ENCODE data around the gene AMFR.

AMFR gene

GRCh38 chr16:56362057-56362655 is 63.2 kb downstream of the AMFR start:
- DNase-seq = no peak

DNA sequence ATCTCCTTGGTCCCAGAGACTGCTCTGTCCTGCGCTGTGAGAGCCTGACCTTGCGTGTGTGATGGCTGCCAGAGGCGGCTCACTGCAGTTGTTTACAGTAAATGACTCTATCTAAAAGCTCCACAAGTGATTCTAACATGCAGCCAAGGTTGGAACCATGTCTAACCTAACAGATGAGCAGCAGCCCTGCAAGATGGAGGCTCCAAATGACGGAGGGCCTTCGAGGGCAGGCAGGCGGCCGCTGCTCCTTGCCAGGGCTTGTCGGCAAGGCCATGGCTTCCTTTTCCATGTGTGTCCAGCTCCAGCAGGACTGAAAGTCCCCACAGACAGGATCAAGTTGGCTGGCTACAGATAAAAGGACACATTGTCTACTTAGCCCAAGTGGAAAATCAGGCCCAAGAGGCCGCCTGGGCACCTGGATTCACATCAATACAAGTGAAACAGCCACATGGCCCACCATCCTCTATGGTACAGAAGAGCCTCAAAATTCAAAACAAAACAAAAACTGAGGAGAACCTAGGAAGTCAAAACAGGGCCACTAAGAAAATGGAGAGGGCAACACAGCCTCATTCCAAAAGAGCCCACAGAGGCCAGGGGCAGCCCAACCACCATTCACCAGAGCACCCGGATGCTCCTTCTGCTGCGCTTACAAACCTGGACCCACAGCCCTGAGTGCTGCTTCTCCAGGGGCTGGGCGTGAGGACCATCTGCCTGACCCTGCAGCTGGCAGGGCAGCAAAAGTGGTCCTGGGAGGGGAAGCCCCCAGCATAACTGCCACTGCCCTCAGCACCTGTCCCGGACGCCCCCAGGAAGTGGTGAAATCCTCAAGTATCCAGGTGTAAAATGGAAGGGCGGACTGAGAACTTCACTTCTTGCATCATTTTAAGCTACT is 65.0 kb downstream of the AMFR start:
- no peak for DNase-seq

DNA sequence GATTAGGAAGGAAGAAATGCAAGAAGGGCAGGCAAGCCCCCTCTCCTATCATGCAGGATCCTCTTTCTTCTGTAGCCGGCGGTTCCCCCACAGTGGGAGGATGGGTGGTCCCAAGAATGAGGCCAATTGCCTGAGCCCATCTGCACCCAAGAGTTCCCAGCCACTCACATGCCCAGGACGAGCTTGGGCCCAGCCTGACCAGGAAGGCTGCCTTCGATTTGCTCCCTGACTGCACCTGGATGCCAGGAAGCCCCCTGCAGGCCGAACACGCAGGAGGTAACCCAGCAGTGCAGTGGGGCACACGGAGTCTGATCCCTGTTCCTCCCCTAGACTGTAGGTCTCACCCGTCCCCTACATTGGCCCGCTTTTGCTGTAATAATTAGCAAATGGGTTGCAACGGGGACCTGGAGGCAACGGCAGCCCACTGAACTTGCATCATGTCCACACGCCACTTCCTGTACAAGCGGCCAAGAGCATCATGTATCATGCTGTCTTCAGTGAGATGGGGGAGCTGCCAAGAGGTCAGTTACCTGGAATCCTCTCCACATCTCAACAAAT is 67.5 kb downstream of the AMFR start:
- no peak for DNase-seq

GRCh38 chr16:56357241-56357764 is 68.0 kb downstream of the AMFR start:
- no peak for DNase-seq

DNA sequence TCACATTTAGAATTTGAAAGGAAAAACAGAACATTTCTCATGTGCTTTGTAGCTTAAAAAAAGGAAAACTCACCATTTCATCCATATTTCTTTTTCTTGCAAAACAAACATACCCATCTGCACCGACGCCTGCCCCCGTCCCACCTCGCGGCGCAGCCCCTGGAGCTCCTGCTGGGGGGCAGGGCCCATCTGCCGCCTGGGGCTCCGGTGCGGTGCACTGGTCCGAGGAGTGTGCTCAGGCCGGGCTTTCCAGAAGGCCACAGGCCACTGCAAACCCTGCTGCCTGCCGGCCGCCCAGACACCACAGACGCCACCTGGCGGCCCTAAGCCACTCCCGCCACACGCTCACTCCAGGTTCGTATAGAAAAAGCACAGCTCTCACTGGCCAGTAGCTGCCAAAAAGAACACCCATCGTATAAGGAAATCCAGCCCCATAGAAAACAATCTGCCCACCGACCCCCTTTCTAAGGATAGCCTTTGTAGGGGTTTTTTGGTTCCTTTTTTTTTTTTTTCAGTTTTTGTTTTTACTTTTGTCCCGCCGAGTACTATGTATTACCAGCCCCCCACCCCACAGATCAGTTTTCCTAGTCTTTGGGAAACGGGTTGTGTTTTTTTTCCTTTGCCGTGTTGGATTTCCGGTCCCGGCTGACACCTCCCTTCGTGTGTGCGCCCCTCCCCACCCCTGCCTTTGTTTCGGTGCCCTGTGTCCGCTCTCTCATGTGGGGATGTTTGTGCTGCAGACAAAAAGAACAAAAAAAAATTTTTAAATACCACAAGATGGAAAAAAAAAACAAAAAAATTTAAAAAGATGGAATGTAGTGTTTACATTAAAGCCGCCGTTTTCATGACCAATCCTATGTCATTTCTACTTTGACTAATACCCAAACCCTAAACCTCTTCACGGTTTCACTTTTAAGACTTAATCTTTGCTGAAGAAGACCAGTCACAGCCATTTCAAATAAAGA is 68.8 kb downstream of the AMFR start:
- peak in 2 of 4 experiments; percentile 26 to 51 for DNase-seq

DNA sequence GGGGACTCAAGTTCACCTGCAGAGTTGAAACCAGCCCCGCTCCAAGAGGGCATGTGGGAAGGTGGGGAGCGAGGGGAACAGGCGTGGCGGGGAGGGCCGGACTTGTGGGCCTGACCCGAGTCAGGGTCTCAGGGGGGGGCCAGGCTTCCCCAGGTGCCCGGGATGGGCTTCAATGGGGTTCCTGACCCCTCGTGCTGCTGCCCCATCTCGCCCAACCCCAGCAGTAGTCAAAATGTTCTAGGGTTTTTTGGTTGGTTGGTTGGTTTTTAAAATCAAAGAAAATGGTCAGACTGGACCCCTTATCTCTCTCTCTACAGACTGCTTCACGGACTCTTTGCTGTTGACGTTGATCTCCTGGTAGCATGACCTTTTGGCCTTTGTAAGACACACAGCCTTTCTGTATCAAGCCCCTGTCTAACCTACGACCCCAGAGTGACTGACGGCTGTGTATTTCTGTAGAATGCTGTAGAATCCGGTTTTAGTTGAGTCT is 69.5 kb downstream of the AMFR start:
- no peak for DNase-seq

DNA sequence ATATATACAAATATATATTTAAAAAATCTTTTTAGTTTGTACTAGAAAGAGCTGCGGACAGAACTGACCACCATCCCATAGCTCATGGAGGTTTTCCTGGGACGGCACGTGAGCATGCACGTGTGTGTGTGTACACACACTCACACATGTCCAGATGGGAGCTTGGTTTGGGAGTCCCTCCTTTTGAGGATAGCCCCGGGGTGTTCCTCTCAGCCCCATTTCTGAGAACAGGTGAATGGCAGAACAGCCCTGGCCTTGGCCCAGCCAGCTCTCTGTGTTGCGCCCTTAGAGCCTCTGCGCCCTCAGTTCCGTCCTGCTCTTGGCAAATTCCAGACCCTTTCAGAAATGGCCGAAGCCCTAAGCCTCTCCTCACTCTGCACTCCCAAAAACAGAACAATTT is 70.1 kb downstream of the AMFR start:
- DNase-seq = no peak

DNA sequence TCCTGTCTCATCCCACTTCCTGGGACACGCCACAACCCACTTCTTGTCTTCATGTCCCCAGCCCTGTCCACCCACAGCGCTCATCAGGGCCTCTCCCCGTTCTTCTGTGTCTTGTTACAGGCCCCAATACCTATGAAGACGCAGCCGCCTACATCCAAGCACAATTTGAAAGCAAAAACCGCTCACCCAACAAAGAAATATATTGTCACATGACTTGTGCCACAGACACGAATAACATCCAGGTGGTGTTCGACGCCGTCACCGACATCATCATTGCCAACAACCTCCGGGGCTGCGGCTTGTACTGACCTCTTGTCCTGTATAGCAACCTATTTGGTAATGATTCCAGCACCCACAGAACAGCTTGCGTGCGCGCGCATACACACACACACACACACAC is 70.6 kb downstream of the AMFR start:
- DNase-seq = no peak

DNA sequence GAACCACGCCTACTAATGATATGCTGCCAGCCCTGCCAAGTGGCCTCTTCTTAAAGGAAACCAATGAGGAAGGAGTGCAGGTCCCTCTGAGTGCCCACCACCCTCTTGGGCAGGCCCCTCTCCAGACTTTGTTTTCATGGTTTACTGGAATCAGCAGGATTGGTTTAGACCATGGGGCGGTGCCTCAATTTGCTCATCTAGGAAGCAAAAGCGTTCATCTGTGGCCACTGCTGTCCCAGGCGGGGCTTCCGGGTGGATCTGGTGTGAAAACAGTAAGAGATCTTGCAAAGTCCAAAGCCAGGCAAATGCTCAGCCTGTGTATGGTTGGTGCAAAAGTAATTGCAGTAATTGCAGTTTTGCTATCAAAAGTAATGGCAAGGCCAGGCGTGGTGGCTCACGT is 71.3 kb downstream of the AMFR start:
- DNase-seq = no peak

DNA sequence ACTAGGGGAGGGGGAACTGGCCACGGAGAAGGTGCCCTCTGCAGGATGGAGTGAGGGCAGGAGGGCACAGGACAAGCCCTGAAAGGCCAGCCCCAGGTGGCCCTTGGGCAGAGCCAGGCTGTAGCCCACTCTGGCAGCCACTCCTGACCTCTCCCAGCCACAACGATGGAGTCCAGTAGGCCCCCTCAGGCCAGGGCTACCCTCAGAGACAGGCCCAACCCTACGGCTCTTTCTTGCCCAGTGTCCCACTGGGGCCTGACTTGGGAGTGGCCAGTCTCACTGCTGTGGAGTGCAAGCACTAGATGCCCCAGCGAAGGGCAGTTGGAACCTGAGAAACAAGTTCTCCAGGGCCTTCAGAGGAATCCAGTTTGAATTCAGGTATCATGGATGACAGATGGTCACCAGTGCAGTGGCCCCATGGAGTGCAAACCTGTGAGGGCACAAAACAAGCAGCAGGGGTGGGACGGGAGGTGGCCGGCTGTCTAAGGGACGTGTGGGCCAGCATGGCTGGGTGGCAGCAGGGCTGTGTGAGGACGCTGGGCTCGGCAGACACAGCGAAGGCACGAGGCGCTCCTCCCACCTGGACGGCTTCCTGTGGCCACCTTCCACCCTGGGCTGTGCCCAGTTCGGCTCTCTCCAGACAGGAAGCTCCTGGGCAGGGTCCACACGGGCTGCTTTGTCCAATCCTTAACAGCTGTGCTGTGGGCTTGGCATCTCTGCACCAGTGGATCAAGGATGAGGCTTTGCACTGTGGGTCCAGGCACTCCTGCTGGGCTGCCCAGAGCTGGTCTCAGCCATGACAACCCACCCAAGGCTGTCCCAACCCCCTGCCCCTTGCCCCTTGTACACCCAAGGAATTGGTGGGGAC is 72.1 kb downstream of the AMFR start:
- DNase-seq = no peak

DNA sequence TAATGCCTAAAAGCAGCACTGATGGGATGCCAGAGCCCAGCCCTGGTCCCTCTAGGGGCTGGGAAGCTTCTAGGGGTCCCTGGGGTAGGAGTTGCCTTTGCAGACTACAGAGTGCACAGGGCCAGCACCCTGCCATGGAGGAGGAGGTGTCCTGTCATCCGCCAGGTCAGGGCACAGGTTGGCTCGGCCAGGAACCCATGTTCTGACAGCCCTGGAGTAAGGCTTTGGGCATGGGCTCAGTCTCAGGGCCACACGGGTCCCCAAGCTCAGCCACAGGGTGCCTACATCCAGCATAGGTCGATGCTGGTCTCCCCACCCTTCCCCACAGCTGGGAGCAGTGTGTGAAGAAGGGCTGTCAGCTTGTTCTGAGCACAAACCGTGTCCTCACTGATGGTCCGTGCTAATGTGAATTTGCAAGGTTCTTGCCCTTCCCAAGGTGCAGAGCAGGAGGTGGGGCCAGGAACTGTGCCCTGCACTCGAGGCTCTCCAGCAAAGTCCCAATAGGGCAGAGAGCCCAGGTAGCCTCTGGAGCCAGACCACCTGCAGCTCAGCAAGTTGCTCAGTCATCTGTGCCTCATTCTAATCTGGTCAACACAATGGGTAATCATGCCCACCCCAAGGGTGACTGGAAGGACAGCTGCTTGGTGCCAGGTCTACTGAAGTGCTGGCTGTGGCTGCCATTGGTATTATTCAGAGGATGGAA is 72.8 kb downstream of the AMFR start:
- DNase-seq = no peak

- no peak for DNase-seq
Observed at GRCh38 chr16:56351481-56351880, 73.9 kb downstream of the AMFR start.

- DNase-seq = no peak
Observed at GRCh38 chr16:56350491-56351405, 74.6 kb downstream of the AMFR start.

DNA sequence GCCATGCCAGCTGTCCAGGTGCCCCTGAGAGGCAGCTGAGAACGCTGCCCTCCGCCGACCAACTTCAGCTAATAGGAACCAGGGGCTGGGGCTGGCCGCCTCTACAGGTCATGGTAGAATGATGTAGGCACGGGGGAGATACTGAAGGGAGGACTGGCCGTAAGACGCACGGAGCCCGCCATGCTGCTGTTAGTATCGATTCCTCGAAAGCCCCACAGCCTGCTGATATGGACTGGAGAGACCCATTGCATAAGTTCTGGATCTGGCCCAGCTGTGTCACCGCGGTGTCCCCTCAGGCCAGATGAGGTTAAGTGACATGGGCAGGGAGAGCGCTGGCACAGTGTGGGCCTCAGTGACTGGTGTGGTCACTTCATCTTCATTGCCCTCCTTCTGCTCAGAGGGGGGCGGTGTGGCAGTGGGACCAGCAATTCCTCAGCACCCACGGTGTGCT is 75.6 kb downstream of the AMFR start:
- DNase-seq = no peak

GRCh38 chr16:56349086-56349415 is 76.3 kb downstream of the AMFR start:
- DNase-seq = no peak

- no peak for DNase-seq
Observed at GRCh38 chr16:56348168-56349085, 76.9 kb downstream of the AMFR start.

GRCh38 chr16:56347670-56348069 is 77.7 kb downstream of the AMFR start:
- no peak for DNase-seq

DNA sequence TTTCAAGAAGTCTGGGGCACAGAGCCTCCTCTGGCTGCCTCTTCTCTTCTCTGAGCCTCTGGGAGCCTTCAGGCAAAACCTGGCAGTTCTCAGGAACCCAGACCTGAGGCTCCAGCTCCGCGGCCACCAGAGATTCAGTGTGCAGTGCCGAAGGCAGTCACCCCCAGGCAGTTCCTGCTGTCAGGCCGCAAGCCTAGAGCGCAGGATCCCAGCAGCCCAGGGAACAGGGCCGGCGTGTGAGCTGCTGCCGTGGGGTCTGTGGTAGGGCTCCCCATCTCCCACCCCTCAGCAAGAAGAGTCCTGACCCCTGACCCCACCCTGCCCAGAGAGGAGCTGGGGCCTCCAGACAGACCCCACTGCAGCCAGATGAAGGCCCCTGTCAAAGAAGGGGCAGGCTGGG is 78.2 kb downstream of the AMFR start:
- no peak for DNase-seq
